K562 treated with DMSO at 1 percent for 48 hours (cell line): Measurements from ENCODE around the gene SLC5A4. TPM values are rescaled to one million over a fixed set of nuclear protein-coding genes. Genes with fewer than 3 reads are reported as not detected.

ENCODE experiments used
- total RNA-seq: library from RNA; unstranded; fragments of 300-600 nt; gene quantifications from 2 replicates; pipeline ENCODE4 v1.2.3, GENCODE V29; 2022; ENCODE audit warnings: low replicate concordance; ENCODE audit errors: extremely low read depth

SLC5A4 gene
- not detected in 2 replicates for total RNA-seq

GRCh38 chr22:32255217-32255616 is at the start of gene SLC5A4:
SLC5A4 (minus strand) TSS chr22:32255347; CDS start chr22:32255329, 18 bp downstream.

GRCh38 chr22:32204856-32205722 is 50.1 kb downstream of the SLC5A4 start, which contains the start of gene RFPL2:
RFPL2 (minus strand) TSS chr22:32205073; CDS start chr22:32202451, 2,622 bp downstream.

Other genes with a start within 250 kb of the SLC5A4 start
- gene SLC5A1, start 212.1 kb downstream of the SLC5A4 start, total RNA-seq, result not detected in 2 replicates
- gene C22orf42, start 96.0 kb downstream of the SLC5A4 start, total RNA-seq, result not detected in 2 replicates
- not detected in 2 replicates for gene RFPL2, start 50.3 kb downstream of the SLC5A4 start, total RNA-seq
- gene RFPL3, start 102.5 kb upstream of the SLC5A4 start, total RNA-seq, result not detected in 2 replicates
- gene RTCB, start 156.9 kb upstream of the SLC5A4 start, total RNA-seq, result not detected in 2 replicates
- not detected in 2 replicates for gene BPIFC, start 209.1 kb upstream of the SLC5A4 start, total RNA-seq
- not detected in 2 replicates for gene FBXO7, start 219.5 kb upstream of the SLC5A4 start, total RNA-seq